Neural progenitor cell (in vitro differentiated cells): ENCODE results near the gene NOP58.

Experiments used
- CTCF ChIP-seq: fragments of 200-600 bp; sonication (generic); IDR thresholded peaks from 2 replicates; pipeline ENCODE4 v1.5.1; 2017; ENCODE audit warnings: antibody characterized with exemption, mild to moderate bottlenecking
- EZH2 ChIP-seq: fragments of 200-600 bp; sonication (generic); IDR thresholded peaks from 2 replicates; pipeline ENCODE4 v1.6.1; 2017; ENCODE audit warnings: antibody characterized with exemption, mild to moderate bottlenecking, moderate library complexity
- EZH2phosphoT487 ChIP-seq: fragments of 200-600 bp; sonication (generic); IDR thresholded peaks from 2 replicates; pipeline ENCODE4 v1.6.1; 2017; ENCODE audit warnings: antibody characterized with exemption

GRCh38 chr2:202221873-202222272, 43.7 kb upstream of the NOP58 start:
- no peak for TF ChIP-seq EZH2phosphoT487
- TF ChIP-seq CTCF, result no peak
- TF ChIP-seq EZH2, result no peak
